HepG2 (cell line): ENCODE measurements around the gene WDR43. TPM values are rescaled to one million over a fixed set of nuclear protein-coding genes. Genes with fewer than 3 reads are reported as not detected.
A peak's percentile ranks its signal among the peaks of the same experiment; 100 is the strongest.

Experiments used
- ATF7-NPFF ChIP-seq: sonication (generic); formaldehyde crosslinking; IDR thresholded peaks from 2 replicates; pipeline ENCODE4 v1.8.1; 2023; ENCODE audit warnings: mild to moderate bottlenecking, low read depth, missing genetic modification reagents, moderate library complexity
- GLMP ChIP-seq: sonication (generic); formaldehyde crosslinking; IDR thresholded peaks from 2 replicates; pipeline ENCODE4 v1.9.0; 2021; ENCODE audit warnings: missing genetic modification reagents, mild to moderate bottlenecking, borderline replicate concordance
- KDM6A ChIP-seq: IDR thresholded peaks from 2 replicates; pipeline ENCODE4 v1.6.1; 2016; ENCODE audit warnings: low read depth
- PATZ1 ChIP-seq: sonication (generic); formaldehyde crosslinking; IDR thresholded peaks from 2 replicates; pipeline ENCODE4 v1.4.0; 2020; ENCODE audit warnings: missing genetic modification reagents
- PCBP1 ChIP-seq: fragments of 200-400 bp; formaldehyde crosslinking; IDR thresholded peaks from 2 replicates; pipeline ENCODE4 v1.6.1; 2017; ENCODE audit warnings: mild to moderate bottlenecking, low read depth, low read length, borderline replicate concordance
- PCBP2 ChIP-seq: fragments of 200-400 bp; formaldehyde crosslinking; optimal IDR thresholded peaks from 2 replicates; pipeline ENCODE3; 2018; ENCODE audit warnings: low read length, low read depth; ENCODE audit not compliant: poor library complexity, severe bottlenecking
- PLRG1 ChIP-seq: fragments of 450-650 bp; conservative IDR thresholded peaks from 2 replicates; pipeline ENCODE4 v1.6.1; 2016
- SNAI1 ChIP-seq: sonication (generic); formaldehyde crosslinking; IDR thresholded peaks from 2 replicates; pipeline ENCODE4 v1.5.0; 2020; ENCODE audit warnings: mild to moderate bottlenecking, missing genetic modification reagents, borderline replicate concordance
- TBL1XR1 ChIP-seq: fragments of 150-350 bp; IDR thresholded peaks from 2 replicates; pipeline ENCODE4 v1.6.1; 2014; ENCODE audit warnings: borderline replicate concordance, low read length; ENCODE audit not compliant: partially characterized antibody
- THAP9 ChIP-seq: sonication (generic); formaldehyde crosslinking; IDR thresholded peaks from 2 replicates; pipeline ENCODE4; 2020; ENCODE audit warnings: missing genetic modification reagents, mild to moderate bottlenecking, borderline replicate concordance
- ZBTB20 ChIP-seq: sonication (generic); formaldehyde crosslinking; IDR thresholded peaks from 2 replicates; pipeline ENCODE4 v1.8.1; 2023; ENCODE audit warnings: missing genetic modification reagents, low read depth, mild to moderate bottlenecking, borderline replicate concordance
- ZHX1 ChIP-seq: sonication (generic); formaldehyde crosslinking; IDR thresholded peaks from 2 replicates; pipeline ENCODE4 v1.8.1; 2022; ENCODE audit warnings: low read depth, mild to moderate bottlenecking, missing genetic modification reagents
- ZNF326 ChIP-seq: sonication (generic); formaldehyde crosslinking; IDR thresholded peaks from 2 replicates; pipeline ENCODE4 v1.4.0; 2020; ENCODE audit warnings: missing genetic modification reagents, borderline replicate concordance
- ZNF333 ChIP-seq: sonication (generic); formaldehyde crosslinking; IDR thresholded peaks from 2 replicates; pipeline ENCODE4 v1.4.0; 2020; ENCODE audit warnings: mild to moderate bottlenecking, missing genetic modification reagents, borderline replicate concordance
- ZNF432 ChIP-seq: sonication (generic); formaldehyde crosslinking; IDR thresholded peaks from 2 replicates; pipeline ENCODE4 v1.5.0; 2020; ENCODE audit warnings: missing genetic modification reagents, mild to moderate bottlenecking, borderline replicate concordance
- ZNF44 ChIP-seq: sonication (generic); formaldehyde crosslinking; IDR thresholded peaks from 2 replicates; pipeline ENCODE4 v1.5.1; 2020; ENCODE audit warnings: mild to moderate bottlenecking, missing genetic modification reagents
- ZNF775 ChIP-seq: sonication (generic); formaldehyde crosslinking; IDR thresholded peaks from 2 replicates; pipeline ENCODE4 v1.4.0; 2020; ENCODE audit warnings: missing genetic modification reagents, mild to moderate bottlenecking, moderate library complexity, borderline replicate concordance
- ZNF781 ChIP-seq: sonication (generic); formaldehyde crosslinking; IDR thresholded peaks from 2 replicates; pipeline ENCODE4 v1.5.1; 2020; ENCODE audit warnings: borderline replicate concordance, mild to moderate bottlenecking, missing genetic modification reagents; ENCODE audit errors: not compliant biosample characterization
- polyA plus RNA-seq, 8 experiments: library from polyadenylated mRNA; depleted of rRNA in 3 of 8; stranded (reverse) in 7 of 8; unstranded in 1 of 8; fragments of >200 nt; fragmentation: Illumina TruSeq in 4 of 8; extraction: Trizol in 4 of 8; gene quantifications; 2 replicates each; pipeline versions ENCODE4 v1.2.1 to v1.2.3, GENCODE V29; 2011 to 2016; ENCODE audit warnings: low read depth in 4 of 8, missing spikeins in 1 of 8, mixed read lengths in 1 of 8; ENCODE audit not compliant: insufficient read depth in 1 of 8
- total RNA-seq, 5 experiments: library from RNA; depleted of rRNA; stranded (reverse); fragments of >200 nt; fragmentation: Illumina TruSeq; extraction: Trizol; gene quantifications; 2 replicates each; pipeline ENCODE4 v1.2.3, GENCODE V29; 2016; ENCODE audit warnings: low read depth in 1 of 5

Gene WDR43
- total and polyA plus RNA-seq, 2 of the 13 experiments (the other 11 are each of a cell fraction or from before 2014, with no cell fraction given): 121 to 167 TPM

- TF ChIP-seq THAP9 (peak; percentile 96), ATF7-NPFF (CRISPR knock-in tag) (peak; percentile 93), ZNF432 (no peak), GLMP (CRISPR knock-in tag) (no peak), PLRG1 (no peak), PCBP2 (no peak), ZNF326 (CRISPR knock-in tag) (peak; percentile 78; the same call in 1 of the 2 replicates), PATZ1 (CRISPR knock-in tag) (peak; percentile 75; the same call in 1 of the 2 replicates), ZNF333 (CRISPR knock-in tag) (peak; percentile 64; the same call in 1 of the 2 replicates), TBL1XR1 (peak; percentile 52), ZNF775 (CRISPR knock-in tag) (no peak), PCBP1 (peak; percentile 94; the same call in 1 of the 2 replicates), ZNF44 (CRISPR knock-in tag) (peak; percentile 100), ZNF781 (CRISPR knock-in tag) (no peak), KDM6A (no peak; the same call in 1 of the 2 replicates), ZHX1 (CRISPR knock-in tag) (peak; percentile 99), ZBTB20 (peak; percentile 91; the same call in 1 of the 2 replicates), SNAI1 (no peak)
Measured at GRCh38 chr2:28870146-28870891, 24.1 kb upstream of the WDR43 start, which contains the start of gene TRMT61B (continued).
